ENCODE results near the gene MIER1.

MIER1 gene

GRCh38 chr1:67001682-67002425, 77.1 kb downstream of the MIER1 start:
- no peak for DNase-seq

- DNase-seq = no peak
Observed at GRCh38 chr1:67004176-67004575, 79.4 kb downstream of the MIER1 start.

GRCh38 chr1:67005068-67005467, 80.3 kb downstream of the MIER1 start:
- DNase-seq = no peak

GRCh38 chr1:67009792-67010191, 85.0 kb downstream of the MIER1 start:
- no peak for DNase-seq

GRCh38 chr1:67013573-67013972, 88.8 kb downstream of the MIER1 start:
- DNase-seq = no peak

GRCh38 chr1:67018574-67018973, 93.8 kb downstream of the MIER1 start:
- no peak for DNase-seq

- no peak for DNase-seq
Observed at GRCh38 chr1:67019121-67019520, 94.3 kb downstream of the MIER1 start.

GRCh38 chr1:67019600-67020136, 94.9 kb downstream of the MIER1 start:
- DNase-seq = no peak

GRCh38 chr1:67020304-67020703, 95.5 kb downstream of the MIER1 start:
- no peak for DNase-seq

- DNase-seq = no peak
Observed at GRCh38 chr1:67020765-67021164, 96.0 kb downstream of the MIER1 start.

- no peak for DNase-seq
Observed at GRCh38 chr1:67029472-67029871, 104.7 kb downstream of the MIER1 start.

GRCh38 chr1:67031121-67031858, 106.5 kb downstream of the MIER1 start:
- DNase-seq = no peak

- DNase-seq = no peak
Observed at GRCh38 chr1:67031859-67032247, 107.1 kb downstream of the MIER1 start.

All from central memory CD4-positive, alpha-beta T cell (primary cell).